Stimulated activated CD8-positive, alpha-beta memory T cell treated with anti-CD3 and anti-CD28 coated beads, Interleukin-7, amount 100 ng/mL, for 48 hours (primary cell): Measurements from ENCODE around the gene OBSCN.

Source experiments
- DNase-seq, 2 donors: peaks; one replicate each; pipeline ENCODE4 v3.0.0-alpha.2; 2020; ENCODE audit warnings: low read depth in 1 of 2; ENCODE audit errors: extremely low read depth in 1 of 2

Gene OBSCN

GRCh38 chr1:228408869-228409805 is 201.3 kb downstream of the OBSCN start:
- DNase-seq, result no peak

GRCh38 chr1:228410015-228410414 is 202.2 kb downstream of the OBSCN start:
- DNase-seq, result no peak

GRCh38 chr1:228410671-228411070 is 202.8 kb downstream of the OBSCN start:
- DNase-seq, result no peak

GRCh38 chr1:228411121-228411520 is 203.3 kb downstream of the OBSCN start:
- DNase-seq, result no peak

DNA sequence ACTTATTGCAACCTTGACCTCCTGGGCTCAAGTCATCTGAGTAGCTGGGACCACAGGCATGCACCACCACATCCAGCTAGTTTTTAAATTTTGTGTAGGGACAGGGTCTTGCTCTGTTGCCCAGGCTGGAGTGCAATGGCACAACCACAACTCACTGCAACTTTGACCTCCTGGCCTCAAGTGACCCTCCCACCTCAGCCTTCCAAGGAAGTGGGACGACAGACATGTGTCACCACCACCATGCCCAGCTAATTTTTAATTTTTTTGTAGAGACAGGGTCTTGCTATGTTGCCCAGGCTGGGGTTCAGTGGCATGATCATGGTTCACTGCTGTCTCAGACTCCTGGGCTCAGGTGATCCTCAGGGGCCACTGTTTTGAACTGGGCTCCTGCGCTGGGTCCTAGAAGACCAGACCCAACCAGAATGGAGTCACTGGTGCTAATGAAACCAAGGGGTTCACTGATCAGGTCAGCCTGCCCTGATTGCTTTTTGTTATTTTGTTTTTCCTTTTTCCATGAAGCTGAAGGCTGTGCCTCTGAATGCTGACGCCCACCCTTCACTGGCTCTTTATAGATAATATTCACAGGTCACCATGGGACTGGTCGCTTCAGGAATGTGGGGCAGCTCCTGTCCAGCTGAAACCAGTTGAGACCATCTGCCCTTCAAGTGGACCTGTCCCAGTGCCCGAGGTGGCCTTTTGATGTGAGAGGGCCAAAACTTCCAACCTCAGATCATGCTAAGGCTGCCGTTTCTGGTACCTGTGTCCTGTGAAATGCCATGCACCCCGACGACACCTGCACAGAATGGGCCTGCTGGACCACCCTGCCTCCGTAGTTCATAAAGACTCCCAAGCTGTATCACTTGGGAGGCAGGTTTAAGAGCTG is 203.9 kb downstream of the OBSCN start:
- no peak for DNase-seq

DNA sequence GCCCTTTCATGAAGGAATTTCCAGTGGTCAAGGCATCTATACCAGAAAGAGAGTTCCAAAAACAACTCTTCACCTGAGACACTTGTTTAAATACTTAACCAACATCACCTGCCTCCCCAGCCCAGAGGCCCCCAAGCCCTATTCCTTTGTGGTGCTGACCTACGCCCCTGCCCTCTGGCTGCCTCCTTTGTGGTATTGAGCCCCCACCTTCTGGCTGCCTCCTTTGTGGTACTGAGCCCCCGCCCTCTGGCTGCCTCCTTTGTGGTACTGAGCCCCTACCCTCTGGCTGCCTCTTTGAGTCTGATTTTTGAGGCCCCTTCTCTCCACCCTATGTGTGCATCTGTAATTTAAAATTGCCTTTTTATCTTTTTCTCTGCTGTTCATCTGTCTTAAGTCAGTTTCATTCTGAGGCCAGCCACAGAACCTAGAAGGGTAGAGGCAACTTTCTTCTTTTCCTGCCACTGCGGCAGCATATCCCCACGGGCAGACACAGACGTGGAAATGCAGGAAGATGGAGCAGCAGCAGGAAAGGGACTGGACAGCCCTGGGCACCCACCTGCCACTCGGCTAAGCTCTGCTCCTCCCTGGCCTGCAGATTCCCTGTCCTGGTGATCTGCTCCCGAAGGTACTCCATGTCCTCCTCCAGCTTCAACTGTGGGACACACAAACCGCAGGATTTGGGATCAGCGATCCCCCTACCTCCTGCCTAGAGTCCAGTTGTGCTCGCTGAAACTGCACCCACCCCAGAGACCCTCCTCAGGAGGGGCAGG is 205.6 kb downstream of the OBSCN start:
- DNase-seq, result no peak

- DNase-seq, result no peak
These were observed 206.8 kb downstream of the OBSCN start for GRCh38 chr1:228414511-228415211.

GRCh38 chr1:228415221-228415620 is 207.4 kb downstream of the OBSCN start:
- DNase-seq, result no peak

- DNase-seq, result no peak
These were observed 208.0 kb downstream of the OBSCN start for GRCh38 chr1:228415853-228416216.

GRCh38 chr1:228416217-228416933 is 208.5 kb downstream of the OBSCN start, which contains the start of gene TRIM17:
Gene TRIM17 (minus strand): TSS chr1:228416861. CDS start chr1:228415072, 1,789 bp downstream.
- no peak for DNase-seq

DNA sequence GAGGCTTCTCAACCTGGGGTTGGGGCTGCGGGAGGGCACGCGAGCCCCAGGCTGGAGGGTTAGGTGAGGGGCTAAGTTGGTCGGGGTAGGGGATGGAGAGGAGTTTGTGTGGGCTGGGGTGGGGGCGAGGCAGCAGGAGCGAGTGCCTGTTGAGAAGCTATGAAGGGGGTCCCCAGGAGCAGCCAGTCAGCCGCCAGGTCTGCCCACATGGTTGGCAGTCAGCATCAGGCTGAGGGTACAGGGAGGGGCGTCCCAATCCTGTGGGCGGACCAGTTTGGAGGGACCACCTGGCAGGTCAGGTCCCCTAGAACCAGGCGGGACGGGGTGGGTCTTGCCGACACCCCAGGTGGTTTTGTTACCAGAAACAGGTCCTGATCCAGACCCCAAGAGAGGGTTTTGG is 209.2 kb downstream of the OBSCN start:
- DNase-seq, result no peak

GRCh38 chr1:228417483-228418203 is 209.8 kb downstream of the OBSCN start:
- no peak for DNase-seq

- no peak for DNase-seq
These were observed 213.4 kb downstream of the OBSCN start for GRCh38 chr1:228420968-228421826.

DNA sequence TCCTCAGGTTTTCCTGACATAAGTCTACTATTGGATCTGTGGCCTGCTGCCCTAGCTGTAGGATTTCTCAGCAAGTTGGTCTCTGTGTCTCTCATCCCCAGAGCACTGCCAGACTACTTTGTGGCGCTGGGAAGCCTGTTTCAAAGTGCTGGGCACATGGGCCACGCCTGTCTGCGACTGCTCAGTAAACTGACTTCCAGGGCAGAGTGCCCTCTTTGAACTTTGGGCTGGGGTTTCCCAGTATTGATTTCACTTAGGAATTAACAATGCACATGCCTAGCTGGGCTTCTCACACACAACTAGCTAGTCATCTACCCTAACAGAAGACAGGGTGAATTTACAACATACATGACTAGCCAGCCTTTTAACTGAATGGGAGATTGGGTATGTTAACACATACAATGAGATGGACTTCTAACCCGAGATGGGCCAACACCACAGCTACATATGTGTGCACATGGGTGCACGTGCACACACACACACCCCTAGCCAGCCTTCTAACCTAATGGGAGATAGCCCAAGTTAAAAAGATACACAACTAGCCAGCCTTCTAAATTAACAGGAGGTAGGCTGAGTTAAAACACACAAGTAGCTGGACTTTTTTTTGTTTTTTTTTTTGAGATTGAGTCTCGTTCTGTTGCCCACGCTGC is 215.7 kb downstream of the OBSCN start:
- no peak for DNase-seq

GRCh38 chr1:228424685-228425660 is 217.1 kb downstream of the OBSCN start:
- DNase-seq, result no peak

DNA sequence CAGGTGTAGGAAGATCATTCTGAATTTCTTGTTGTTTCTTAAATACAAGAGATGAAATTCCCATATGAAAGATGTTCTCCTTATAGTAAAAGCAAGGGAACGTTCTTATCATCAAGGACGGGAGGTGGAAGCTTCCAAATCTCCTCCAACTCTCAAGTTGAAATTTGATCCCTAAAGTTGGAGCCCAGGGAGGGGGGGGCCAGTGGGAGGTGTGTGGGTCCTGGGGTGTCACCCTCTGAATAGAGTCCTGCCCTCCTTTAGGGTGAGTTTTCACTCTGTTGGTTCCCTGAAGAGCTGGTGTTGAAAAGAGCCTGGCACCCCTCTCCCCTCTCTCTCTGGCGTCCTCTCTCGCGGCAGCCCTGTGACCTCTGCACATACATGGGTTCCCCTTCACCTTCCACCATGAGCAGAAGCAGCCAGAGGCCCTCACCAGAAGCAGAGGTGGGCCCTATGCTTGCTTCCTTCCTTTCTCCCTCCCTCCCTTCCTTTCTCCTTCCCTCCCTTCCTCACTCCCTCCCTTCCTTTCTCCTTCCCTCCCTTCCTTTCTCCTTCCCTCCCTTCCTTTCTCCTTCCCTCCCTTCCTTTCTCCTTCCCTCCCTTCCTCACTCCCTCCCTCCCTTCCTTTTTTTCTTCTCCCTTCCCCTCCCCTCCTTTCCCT is 218.8 kb downstream of the OBSCN start:
- DNase-seq, result no peak
